ENCODE data around the gene CELF2.

The CELF2 gene

DNA sequence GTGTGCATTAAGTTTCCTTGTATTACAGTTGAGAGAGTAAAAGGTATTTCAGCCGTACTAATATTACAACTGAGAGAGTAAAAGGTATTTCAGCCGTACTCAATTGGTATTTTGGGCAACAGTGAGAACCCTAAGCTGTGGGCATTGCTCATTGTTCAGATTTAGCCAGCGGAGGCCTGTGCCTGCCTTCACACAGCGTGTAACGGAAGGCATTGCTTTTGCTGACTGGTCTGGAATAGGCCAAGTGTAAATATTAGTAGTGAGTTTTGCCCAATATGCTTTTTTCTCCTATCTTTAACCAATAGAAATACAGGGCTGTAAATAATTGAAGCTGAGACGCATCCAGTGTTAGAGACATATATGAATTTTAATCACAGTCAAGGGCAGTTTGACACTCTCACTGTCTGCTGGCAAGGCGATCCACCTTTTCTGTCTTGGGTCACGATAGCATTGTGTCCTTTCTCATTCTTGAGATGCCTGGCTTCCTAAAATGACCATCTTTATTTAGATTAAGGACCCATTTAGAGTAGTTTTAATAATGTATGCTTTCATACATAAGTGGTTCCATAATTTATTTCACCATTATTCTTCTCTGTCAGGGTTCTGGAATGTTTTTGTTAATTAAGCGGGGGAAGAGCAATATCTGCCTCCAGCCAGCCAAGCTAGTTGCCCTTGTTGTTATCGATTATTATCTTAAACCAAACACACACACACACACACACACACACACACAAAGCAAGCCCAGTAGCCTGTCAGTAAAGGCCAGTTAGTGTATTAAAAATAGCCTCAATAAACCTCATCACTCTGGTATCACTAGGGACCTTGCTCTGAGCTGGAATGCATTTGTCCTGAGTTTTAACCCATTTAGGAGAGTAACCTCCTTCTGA lies 130.7 kb downstream of the CELF2 start:
- H3K4me3 ChIP-seq (ENCODE audit: low read length): no peak overlapping the region
- TF ChIP-seq, protein P1, sequence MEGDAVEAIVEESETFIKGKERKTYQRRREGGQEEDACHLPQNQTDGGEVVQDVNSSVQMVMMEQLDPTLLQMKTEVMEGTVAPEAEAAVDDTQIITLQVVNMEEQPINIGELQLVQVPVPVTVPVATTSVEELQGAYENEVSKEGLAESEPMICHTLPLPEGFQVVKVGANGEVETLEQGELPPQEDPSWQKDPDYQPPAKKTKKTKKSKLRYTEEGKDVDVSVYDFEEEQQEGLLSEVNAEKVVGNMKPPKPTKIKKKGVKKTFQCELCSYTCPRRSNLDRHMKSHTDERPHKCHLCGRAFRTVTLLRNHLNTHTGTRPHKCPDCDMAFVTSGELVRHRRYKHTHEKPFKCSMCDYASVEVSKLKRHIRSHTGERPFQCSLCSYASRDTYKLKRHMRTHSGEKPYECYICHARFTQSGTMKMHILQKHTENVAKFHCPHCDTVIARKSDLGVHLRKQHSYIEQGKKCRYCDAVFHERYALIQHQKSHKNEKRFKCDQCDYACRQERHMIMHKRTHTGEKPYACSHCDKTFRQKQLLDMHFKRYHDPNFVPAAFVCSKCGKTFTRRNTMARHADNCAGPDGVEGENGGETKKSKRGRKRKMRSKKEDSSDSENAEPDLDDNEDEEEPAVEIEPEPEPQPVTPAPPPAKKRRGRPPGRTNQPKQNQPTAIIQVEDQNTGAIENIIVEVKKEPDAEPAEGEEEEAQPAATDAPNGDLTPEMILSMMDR (IDR thresholded peaks at IDR 0.05; ENCODE audit: insufficient read depth, low read depth, low read length, missing control alignments): no peak
- no peak for DNase-seq (ENCODE audit: low read depth)

DNA sequence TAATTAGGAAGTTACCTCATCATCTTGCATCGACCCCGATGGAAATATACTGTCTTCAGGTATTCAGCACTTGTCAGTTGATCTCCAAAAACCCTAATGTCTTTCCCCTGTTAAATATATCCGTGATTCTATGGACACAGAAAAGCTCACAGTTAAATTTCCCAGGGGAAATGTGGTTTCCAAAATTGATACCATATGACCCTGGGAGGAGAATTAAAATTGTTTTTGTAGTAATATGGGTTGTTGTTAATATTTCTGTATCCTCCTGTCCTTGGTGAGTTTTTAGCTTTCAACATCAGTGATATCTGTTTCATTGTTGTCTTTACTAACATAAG lies 132.1 kb downstream of the CELF2 start:
- TF ChIP-seq, protein P1 (IDR thresholded peaks at IDR 0.05; ENCODE audit: insufficient read depth, low read depth, low read length, missing control alignments): no peak
- no peak for DNase-seq (ENCODE audit: low read depth)
- H3K4me3 ChIP-seq (ENCODE audit: low read length): no peak overlapping the region

- TF ChIP-seq, protein P1 (IDR thresholded peaks at IDR 0.05; ENCODE audit: insufficient read depth, low read depth, low read length, missing control alignments): no peak
- no peak overlapping the region for H3K4me3 ChIP-seq (ENCODE audit: low read length)
- DNase-seq (ENCODE audit: low read depth): no peak
Measured at GRCh38 chr10:11150231-11150731, 132.6 kb downstream of the CELF2 start.

- no peak for DNase-seq (ENCODE audit: low read depth)
- no peak overlapping the region for H3K4me3 ChIP-seq (ENCODE audit: low read length)
- TF ChIP-seq, protein P1 (IDR thresholded peaks at IDR 0.05; ENCODE audit: insufficient read depth, low read depth, low read length, missing control alignments): no peak
Measured at GRCh38 chr10:11150879-11151415, 133.3 kb downstream of the CELF2 start.

DNA sequence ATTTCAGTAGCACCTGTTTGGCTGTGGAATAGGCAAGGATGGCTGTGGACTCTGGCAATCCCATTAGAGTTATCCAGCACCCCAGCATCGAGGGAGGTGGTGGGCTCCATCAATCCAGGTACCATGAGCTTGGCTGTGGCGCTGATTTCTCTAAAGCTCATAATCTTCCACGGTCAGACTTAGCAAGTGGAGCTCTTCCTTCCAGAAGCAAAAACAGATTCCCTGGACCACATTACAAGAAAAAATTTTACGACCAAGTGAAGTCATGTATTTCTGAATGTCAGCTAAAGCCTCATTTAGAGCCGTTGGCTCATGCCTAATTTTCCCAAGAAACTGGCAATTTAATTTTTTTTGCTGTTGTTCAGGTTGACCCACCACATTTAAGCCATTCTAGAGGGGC lies 135.1 kb downstream of the CELF2 start:
- no peak for DNase-seq (ENCODE audit: low read depth)
- H3K4me3 ChIP-seq (ENCODE audit: low read length): no peak overlapping the region
- TF ChIP-seq, protein P1 (IDR thresholded peaks at IDR 0.05; ENCODE audit: insufficient read depth, low read depth, low read length, missing control alignments): no peak

GRCh38 chr10:11153245-11153644 lies 135.6 kb downstream of the CELF2 start:
- TF ChIP-seq, protein P1 (IDR thresholded peaks at IDR 0.05; ENCODE audit: insufficient read depth, low read depth, low read length, missing control alignments): no peak
- no peak overlapping the region for H3K4me3 ChIP-seq (ENCODE audit: low read length)
- DNase-seq (ENCODE audit: low read depth): no peak

Data from epithelial cell of esophagus (primary cell).